Immature natural killer cell (primary cell): ENCODE measurements around the gene RNF157. TPM values are rescaled to one million over a fixed set of nuclear protein-coding genes. Genes with fewer than 3 reads are reported as not detected.
"Not testable (repeated sequence)": the region's sequence is repeated elsewhere in the genome, so short reads cannot be mapped to it uniquely, and the experiment has no call there.

Experiments used
- DNase-seq, 3 donors: peaks; one replicate each; pipeline ENCODE4 v3.0.0; 2022; ENCODE audit warnings: mixed read lengths in 1 of 3
- H3K27ac Mint-ChIP-seq, 6 donors: one replicate each; pipeline ENCODE4 v1.8.0; 2020; ENCODE audit warnings: mixed read lengths in 6 of 6, mild to moderate bottlenecking in 5 of 6, inconsistent platforms in 4 of 6, moderate library complexity in 3 of 6
- H3K27me3 Mint-ChIP-seq, 3 donors: one replicate each; pipeline ENCODE4 v1.8.0; 2020 to 2021; ENCODE audit warnings: low read depth in 3 of 3, mild to moderate bottlenecking in 3 of 3, mixed read lengths in 3 of 3, moderate library complexity in 3 of 3, inconsistent platforms in 1 of 3
- H3K36me3 Mint-ChIP-seq, 3 donors: one replicate each; pipeline ENCODE4 v1.8.0; 2020; ENCODE audit warnings: mixed read lengths in 3 of 3, inconsistent platforms in 2 of 3, mild to moderate bottlenecking in 2 of 3
- H3K4me1 Mint-ChIP-seq, 2 donors: one replicate each; pipeline ENCODE4 v1.8.0; 2020; ENCODE audit warnings: inconsistent platforms in 2 of 2, mild to moderate bottlenecking in 2 of 2, mixed read lengths in 2 of 2, moderate library complexity in 1 of 2
- H3K4me3 Mint-ChIP-seq, 5 donors: one replicate each; pipeline ENCODE4 v1.8.0; 2020; ENCODE audit warnings: mild to moderate bottlenecking in 5 of 5, mixed read lengths in 5 of 5, inconsistent platforms in 3 of 5, moderate library complexity in 3 of 5
- H3K9me3 Mint-ChIP-seq, 6 donors: one replicate each; pipeline ENCODE4 v1.8.0; 2020; ENCODE audit warnings: mild to moderate bottlenecking in 6 of 6, mixed read lengths in 6 of 6, inconsistent platforms in 4 of 6, moderate library complexity in 3 of 6
- polyA plus RNA-seq, 3 donors: library from polyadenylated mRNA; unstranded; fragments of 300-500 nt; fragmentation: Illumina TruSeq; gene quantifications; one replicate each; pipeline ENCODE4 v1.2.3, GENCODE V29; 2021

RNF157 gene
- polyA plus RNA-seq, 3 donors from 2014 or later = 0.69 to 3.0 (median 1.2) TPM

GRCh38 chr17:76193591-76193990 is 46.7 kb downstream of the RNF157 start:
- no peak for DNase-seq
- Mint-ChIP-seq H3K4me3 (peak overlapping the region in 1 of 5 donors; percentile 25), H3K27ac (peak overlapping the region in 4 of 6 donors; percentile 29 to 79 (median 50))

GRCh38 chr17:76191896-76192295 is 48.4 kb downstream of the RNF157 start:
- peak; percentile 24 to 41 (median 34) for DNase-seq
- Mint-ChIP-seq H3K4me1 (peaks cover 52 to 59% of the 10 kb centered on the region in 2 donors), H3K27ac (peak overlapping the region; percentile 69 to 91 (median 83)), H3K36me3 (no peaks in the 10 kb centered on the region), H3K4me3 (peak overlapping the region; percentile 53 to 75 (median 64)), H3K9me3 (no peaks in the 10 kb centered on the region), H3K27me3 (peaks cover 0 to under 1% (median 0%) of the 10 kb centered on the region in 3 donors)

More at GRCh38 chr17:76193591-76193990, 46.7 kb downstream of the RNF157 start:
- Mint-ChIP-seq H3K9me3 (no peaks in the 10 kb centered on the region), H3K4me1 (peaks cover 42 to 48% of the 10 kb centered on the region in 2 donors), H3K27me3 (peaks cover 0 to 2% (median 0%) of the 10 kb centered on the region in 3 donors), H3K36me3 (peaks cover 0 to 4% (median 0%) of the 10 kb centered on the region in 3 donors)

GRCh38 chr17:76189741-76190140 is 50.6 kb downstream of the RNF157 start:
- peak overlapping the region in 1 of 5 donors; percentile 68 for H3K4me3 Mint-ChIP-seq
- no peak for DNase-seq
- peak overlapping the region; percentile 59 to 90 (median 72) for H3K27ac Mint-ChIP-seq
- H3K4me1 Mint-ChIP-seq = peaks cover 52 to 59% of the 10 kb centered on the region in 2 donors
- no peaks in the 10 kb centered on the region for H3K27me3 Mint-ChIP-seq
- no peaks in the 10 kb centered on the region for H3K9me3 Mint-ChIP-seq
- no peaks in the 10 kb centered on the region for H3K36me3 Mint-ChIP-seq

- Mint-ChIP-seq H3K4me1 (peaks cover 52 to 58% of the 10 kb centered on the region in 2 donors), H3K9me3 (no peaks in the 10 kb centered on the region), H3K27ac (peak overlapping the region; percentile 32 to 90 (median 72)), H3K27me3 (no peaks in the 10 kb centered on the region), H3K36me3 (no peaks in the 10 kb centered on the region), H3K4me3 (peak overlapping the region in 3 of 5 donors; percentile 27 to 68 (median 59))
- DNase-seq = no peak
Observed at GRCh38 chr17:76189247-76189646, 51.0 kb downstream of the RNF157 start.

GRCh38 chr17:76188213-76189016 is 51.9 kb downstream of the RNF157 start:
- Mint-ChIP-seq H3K4me3 (peak overlapping the region in 3 of 5 donors; percentile 6 to 18 (median 12)), H3K27ac (peak overlapping the region in 5 of 6 donors; percentile 19 to 75 (median 30)), H3K36me3 (no peaks in the 10 kb centered on the region), H3K27me3 (no peaks in the 10 kb centered on the region), H3K4me1 (peaks cover 48 to 51% of the 10 kb centered on the region in 2 donors), H3K9me3 (no peaks in the 10 kb centered on the region)
- no peak for DNase-seq

GRCh38 chr17:76186774-76187173 is 53.5 kb downstream of the RNF157 start:
- not testable (repeated sequence) for H3K27me3 Mint-ChIP-seq, DNase-seq, H3K4me3 Mint-ChIP-seq, H3K36me3 Mint-ChIP-seq, H3K27ac Mint-ChIP-seq, H3K9me3 Mint-ChIP-seq
- peaks cover 38 to 43% of the 10 kb centered on the region in 2 donors for H3K4me1 Mint-ChIP-seq

- no peak overlapping the region for H3K4me3 Mint-ChIP-seq
- DNase-seq = no peak
- H3K9me3 Mint-ChIP-seq = no peaks in the 10 kb centered on the region
- H3K27ac Mint-ChIP-seq = no peak overlapping the region
- H3K36me3 Mint-ChIP-seq = no peaks in the 10 kb centered on the region
- H3K27me3 Mint-ChIP-seq = peaks cover 0 to 3% (median 2%) of the 10 kb centered on the region in 3 donors
- H3K4me1 Mint-ChIP-seq = peaks cover 38% of the 10 kb centered on the region in 2 donors
Observed at GRCh38 chr17:76184290-76184689, 56.0 kb downstream of the RNF157 start.

- Mint-ChIP-seq H3K4me1 (peaks cover 21 to 29% of the 10 kb centered on the region in 2 donors), H3K27me3 (peaks cover 0 to 3% (median 2%) of the 10 kb centered on the region in 3 donors), H3K27ac (peak overlapping the region; percentile 77 to 91 (median 90)), H3K4me3 (peak overlapping the region in 3 of 5 donors; percentile 26 to 59 (median 36)), H3K36me3 (no peaks in the 10 kb centered on the region), H3K9me3 (no peaks in the 10 kb centered on the region)
- peak; percentile 83 to 89 (median 87) for DNase-seq
Observed at GRCh38 chr17:76182016-76182764, 58.1 kb downstream of the RNF157 start.

- DNase-seq = peak; percentile 7 to 21 (median 14)
- peaks cover 0 to 6% (median 0%) of the 10 kb centered on the region in 3 donors for H3K36me3 Mint-ChIP-seq
- peak overlapping the region in 2 of 5 donors; percentile 18 to 41 for H3K4me3 Mint-ChIP-seq
- H3K27me3 Mint-ChIP-seq = peaks cover 0 to 3% (median 2%) of the 10 kb centered on the region in 3 donors
- H3K27ac Mint-ChIP-seq = peak overlapping the region; percentile 65 to 94 (median 80)
- H3K4me1 Mint-ChIP-seq = peaks cover 21 to 29% of the 10 kb centered on the region in 2 donors
- H3K9me3 Mint-ChIP-seq = no peaks in the 10 kb centered on the region
Observed at GRCh38 chr17:76179496-76180467, 60.5 kb downstream of the RNF157 start.

GRCh38 chr17:76178124-76178523 is 62.2 kb downstream of the RNF157 start:
- no peaks in the 10 kb centered on the region for H3K9me3 Mint-ChIP-seq
- DNase-seq = no peak
- H3K4me1 Mint-ChIP-seq = peaks cover 21 to 29% of the 10 kb centered on the region in 2 donors
- no peak overlapping the region for H3K27ac Mint-ChIP-seq
- H3K4me3 Mint-ChIP-seq = no peak overlapping the region
- H3K27me3 Mint-ChIP-seq = peaks cover 0 to 3% (median 2%) of the 10 kb centered on the region in 3 donors
- peaks cover 0 to 6% (median 0%) of the 10 kb centered on the region in 3 donors for H3K36me3 Mint-ChIP-seq

- Mint-ChIP-seq H3K4me1 (peaks cover 14 to 24% of the 10 kb centered on the region in 2 donors), H3K36me3 (peaks cover 0 to 6% (median 0%) of the 10 kb centered on the region in 3 donors), H3K9me3 (no peaks in the 10 kb centered on the region), H3K4me3 (no peak overlapping the region), H3K27me3 (peaks cover 0 to 3% (median 2%) of the 10 kb centered on the region in 3 donors), H3K27ac (no peak overlapping the region)
- DNase-seq = no peak
Observed at GRCh38 chr17:76176701-76177574, 63.4 kb downstream of the RNF157 start.

- H3K27me3 Mint-ChIP-seq = peaks cover 0 to 3% (median 0%) of the 10 kb centered on the region in 3 donors
- H3K36me3 Mint-ChIP-seq = peaks cover 0 to 6% (median 0%) of the 10 kb centered on the region in 3 donors
- peaks cover 0 to 2% of the 10 kb centered on the region in 2 donors for H3K4me1 Mint-ChIP-seq
- H3K27ac Mint-ChIP-seq = no peak overlapping the region
- DNase-seq = no peak
- H3K4me3 Mint-ChIP-seq = no peak overlapping the region
- H3K9me3 Mint-ChIP-seq = no peaks in the 10 kb centered on the region
Observed at GRCh38 chr17:76174037-76174436, 66.3 kb downstream of the RNF157 start.
